ENCODE measurements around the gene C2orf81. TPM values are rescaled to one million over a fixed set of nuclear protein-coding genes. Genes with fewer than 3 reads are reported as not detected.

C2orf81 gene
- total and polyA plus RNA-seq, 4 donors: 0.08 to 0.44 (median 0.29) TPM

DNA sequence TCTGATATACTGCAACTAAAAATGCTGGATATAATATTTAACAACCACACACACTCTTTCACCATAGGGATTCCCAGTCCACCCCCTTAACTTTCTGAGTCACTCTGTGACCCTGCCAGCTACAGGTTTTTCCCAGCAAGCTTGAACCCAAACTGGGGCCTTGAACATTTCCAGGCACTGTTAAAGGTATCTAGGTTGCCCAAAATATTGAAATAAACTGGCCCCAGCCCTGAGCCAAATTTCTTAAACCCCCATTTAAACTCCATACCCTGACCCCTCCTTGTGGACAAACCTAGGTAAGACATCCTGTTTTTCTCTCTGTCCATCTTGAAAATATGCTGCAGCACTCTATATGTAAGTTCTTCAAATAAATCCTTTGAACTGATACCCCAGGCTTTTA lies 21.6 kb downstream of the C2orf81 start:
- no peak overlapping the region for H3K4me3 ChIP-seq (ENCODE audit: low read depth in 1 of 3, low read length in 3 of 3)
- H3K9ac ChIP-seq (ENCODE audit: low read depth in 1 of 2, low read length in 2 of 2): no peak overlapping the region
- H3K4me1 ChIP-seq (ENCODE audit: control insufficient read depth in 4 of 4, insufficient read depth in 4 of 4, low read length in 3 of 4): no peaks in the 10 kb centered on the region
- no peaks in the 10 kb centered on the region for H3K9me3 ChIP-seq (ENCODE audit: control insufficient read depth in 4 of 4, low read length in 3 of 4)
- no peak overlapping the region for H3K27ac ChIP-seq (ENCODE audit: low read depth in 1 of 2, low read length in 2 of 2)
- no peak for DNase-seq (ENCODE audit: low spot score)
- H3K27me3 ChIP-seq (ENCODE audit: control insufficient read depth in 4 of 4, insufficient read depth in 4 of 4, low read length in 3 of 4): no peaks in the 10 kb centered on the region
- H3K36me3 ChIP-seq (ENCODE audit: control insufficient read depth in 4 of 4, insufficient read depth in 3 of 4, low read depth in 1 of 4, low read length in 3 of 4): no peaks in the 10 kb centered on the region
- TF ChIP-seq RXRA (IDR thresholded peaks at IDR 0.05): no peak
- TF ChIP-seq, protein P1, sequence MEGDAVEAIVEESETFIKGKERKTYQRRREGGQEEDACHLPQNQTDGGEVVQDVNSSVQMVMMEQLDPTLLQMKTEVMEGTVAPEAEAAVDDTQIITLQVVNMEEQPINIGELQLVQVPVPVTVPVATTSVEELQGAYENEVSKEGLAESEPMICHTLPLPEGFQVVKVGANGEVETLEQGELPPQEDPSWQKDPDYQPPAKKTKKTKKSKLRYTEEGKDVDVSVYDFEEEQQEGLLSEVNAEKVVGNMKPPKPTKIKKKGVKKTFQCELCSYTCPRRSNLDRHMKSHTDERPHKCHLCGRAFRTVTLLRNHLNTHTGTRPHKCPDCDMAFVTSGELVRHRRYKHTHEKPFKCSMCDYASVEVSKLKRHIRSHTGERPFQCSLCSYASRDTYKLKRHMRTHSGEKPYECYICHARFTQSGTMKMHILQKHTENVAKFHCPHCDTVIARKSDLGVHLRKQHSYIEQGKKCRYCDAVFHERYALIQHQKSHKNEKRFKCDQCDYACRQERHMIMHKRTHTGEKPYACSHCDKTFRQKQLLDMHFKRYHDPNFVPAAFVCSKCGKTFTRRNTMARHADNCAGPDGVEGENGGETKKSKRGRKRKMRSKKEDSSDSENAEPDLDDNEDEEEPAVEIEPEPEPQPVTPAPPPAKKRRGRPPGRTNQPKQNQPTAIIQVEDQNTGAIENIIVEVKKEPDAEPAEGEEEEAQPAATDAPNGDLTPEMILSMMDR (IDR thresholded peaks at IDR 0.05; ENCODE audit: low read depth, low read length, missing input control): peak; percentile 63
- peak; percentile 79 to 82 for TF ChIP-seq RAD21 (IDR thresholded peaks at IDR 0.05)

DNA sequence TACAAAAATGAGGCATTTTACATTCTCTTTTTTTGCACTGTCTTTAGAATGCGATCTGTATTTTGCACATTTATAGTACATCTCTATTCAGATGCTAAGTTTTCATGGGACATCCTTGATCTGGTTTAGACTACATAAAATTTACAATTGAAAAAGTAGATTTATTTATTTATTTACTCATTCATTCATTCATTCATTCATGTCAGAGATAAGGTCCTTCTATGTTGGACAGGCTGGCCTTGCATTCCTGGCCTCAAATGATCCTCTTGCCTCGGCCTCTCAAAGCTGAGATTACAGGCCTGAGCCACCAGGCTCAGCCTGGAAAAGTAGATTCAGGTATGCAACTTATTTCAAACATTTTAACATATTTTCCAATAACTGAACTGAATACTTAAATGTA lies 25.3 kb downstream of the C2orf81 start:
- peaks cover 0 to 9% (median 4%) of the 10 kb centered on the region in 4 donors for H3K4me1 ChIP-seq (ENCODE audit: control insufficient read depth in 4 of 4, insufficient read depth in 4 of 4, low read length in 3 of 4)
- TF ChIP-seq YY1 (IDR thresholded peaks at IDR 0.05) (no peak), TAF1 (conservative IDR thresholded peaks at IDR 0.05) (no peak), FOXA1 (IDR thresholded peaks at IDR 0.05) (no peak), SP1 (IDR thresholded peaks at IDR 0.05) (no peak), HNF4G (IDR thresholded peaks at IDR 0.05) (no peak), RXRA (IDR thresholded peaks at IDR 0.05) (no peak)
- TF ChIP-seq, protein P2, sequence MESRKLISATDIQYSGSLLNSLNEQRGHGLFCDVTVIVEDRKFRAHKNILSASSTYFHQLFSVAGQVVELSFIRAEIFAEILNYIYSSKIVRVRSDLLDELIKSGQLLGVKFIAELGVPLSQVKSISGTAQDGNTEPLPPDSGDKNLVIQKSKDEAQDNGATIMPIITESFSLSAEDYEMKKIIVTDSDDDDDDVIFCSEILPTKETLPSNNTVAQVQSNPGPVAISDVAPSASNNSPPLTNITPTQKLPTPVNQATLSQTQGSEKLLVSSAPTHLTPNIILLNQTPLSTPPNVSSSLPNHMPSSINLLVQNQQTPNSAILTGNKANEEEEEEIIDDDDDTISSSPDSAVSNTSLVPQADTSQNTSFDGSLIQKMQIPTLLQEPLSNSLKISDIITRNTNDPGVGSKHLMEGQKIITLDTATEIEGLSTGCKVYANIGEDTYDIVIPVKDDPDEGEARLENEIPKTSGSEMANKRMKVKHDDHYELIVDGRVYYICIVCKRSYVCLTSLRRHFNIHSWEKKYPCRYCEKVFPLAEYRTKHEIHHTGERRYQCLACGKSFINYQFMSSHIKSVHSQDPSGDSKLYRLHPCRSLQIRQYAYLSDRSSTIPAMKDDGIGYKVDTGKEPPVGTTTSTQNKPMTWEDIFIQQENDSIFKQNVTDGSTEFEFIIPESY (IDR thresholded peaks at IDR 0.05): no peak
- TF ChIP-seq, protein P1 (IDR thresholded peaks at IDR 0.05; ENCODE audit: low read depth, low read length, missing input control): no peak
- TF ChIP-seq, protein P3, sequence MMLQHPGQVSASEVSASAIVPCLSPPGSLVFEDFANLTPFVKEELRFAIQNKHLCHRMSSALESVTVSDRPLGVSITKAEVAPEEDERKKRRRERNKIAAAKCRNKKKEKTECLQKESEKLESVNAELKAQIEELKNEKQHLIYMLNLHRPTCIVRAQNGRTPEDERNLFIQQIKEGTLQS (IDR thresholded peaks at IDR 0.05): no peak
- TF ChIP-seq, protein P4, sequence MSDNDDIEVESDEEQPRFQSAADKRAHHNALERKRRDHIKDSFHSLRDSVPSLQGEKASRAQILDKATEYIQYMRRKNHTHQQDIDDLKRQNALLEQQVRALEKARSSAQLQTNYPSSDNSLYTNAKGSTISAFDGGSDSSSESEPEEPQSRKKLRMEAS (IDR thresholded peaks at IDR 0.05): no peak
- H3K27ac ChIP-seq (ENCODE audit: low read depth in 1 of 2, low read length in 2 of 2): no peak overlapping the region
- H3K36me3 ChIP-seq (ENCODE audit: control insufficient read depth in 4 of 4, insufficient read depth in 3 of 4, low read depth in 1 of 4, low read length in 3 of 4): no peaks in the 10 kb centered on the region
- WGBS: 96% methylated on average over 2 of the region's 2 CpGs
- no peak overlapping the region for H3K4me3 ChIP-seq (ENCODE audit: low read depth in 1 of 3, low read length in 3 of 3)
- H3K9ac ChIP-seq (ENCODE audit: low read depth in 1 of 2, low read length in 2 of 2): no peak overlapping the region
- no peak for DNase-seq (ENCODE audit: low spot score)
- no peaks in the 10 kb centered on the region for H3K27me3 ChIP-seq (ENCODE audit: control insufficient read depth in 4 of 4, insufficient read depth in 4 of 4, low read length in 3 of 4)
- no peaks in the 10 kb centered on the region for H3K9me3 ChIP-seq (ENCODE audit: control insufficient read depth in 4 of 4, low read length in 3 of 4)

DNA sequence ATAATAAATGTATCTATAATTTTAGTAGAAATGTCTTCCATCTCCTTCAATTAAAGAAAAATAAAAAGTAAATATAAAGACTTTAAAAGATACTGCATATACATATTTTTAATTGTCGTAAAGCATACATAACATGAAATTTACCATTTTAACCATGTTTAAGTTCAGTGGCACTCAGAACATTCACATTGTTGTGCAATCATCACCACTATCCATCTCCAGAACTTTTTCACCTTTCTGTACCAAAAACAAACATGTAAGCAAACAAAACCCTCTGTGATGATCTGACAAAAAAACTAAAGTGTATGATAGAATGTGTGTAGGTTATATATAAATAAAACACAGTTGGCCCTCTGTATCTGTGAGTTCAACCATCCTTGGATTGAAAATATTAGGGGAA lies 27.9 kb downstream of the C2orf81 start:
- TF ChIP-seq YY1 (IDR thresholded peaks at IDR 0.05) (no peak), RXRA (IDR thresholded peaks at IDR 0.05) (peak in 1 of 2 donors; percentile 26)
- no peak for DNase-seq (ENCODE audit: low spot score)
- Histone ChIP-seq H3K4me1 (ENCODE audit: control insufficient read depth in 4 of 4, insufficient read depth in 4 of 4, low read length in 3 of 4) (peaks cover 0 to 21% (median 15%) of the 10 kb centered on the region in 4 donors), H3K27ac (ENCODE audit: low read depth in 1 of 2, low read length in 2 of 2) (no peak overlapping the region), H3K27me3 (ENCODE audit: control insufficient read depth in 4 of 4, insufficient read depth in 4 of 4, low read length in 3 of 4) (no peaks in the 10 kb centered on the region), H3K9me3 (ENCODE audit: control insufficient read depth in 4 of 4, low read length in 3 of 4) (no peaks in the 10 kb centered on the region), H3K4me3 (ENCODE audit: low read depth in 1 of 3, low read length in 3 of 3) (no peak overlapping the region), H3K36me3 (ENCODE audit: control insufficient read depth in 4 of 4, insufficient read depth in 3 of 4, low read depth in 1 of 4, low read length in 3 of 4) (no peaks in the 10 kb centered on the region), H3K9ac (ENCODE audit: low read depth in 1 of 2, low read length in 2 of 2) (no peak overlapping the region)
- WGBS: 69% methylated on average over 1 of the region's 1 CpG

Data from liver (tissue), 9 donors.